Measurements from ENCODE around the gene TNFSF8.

DNA sequence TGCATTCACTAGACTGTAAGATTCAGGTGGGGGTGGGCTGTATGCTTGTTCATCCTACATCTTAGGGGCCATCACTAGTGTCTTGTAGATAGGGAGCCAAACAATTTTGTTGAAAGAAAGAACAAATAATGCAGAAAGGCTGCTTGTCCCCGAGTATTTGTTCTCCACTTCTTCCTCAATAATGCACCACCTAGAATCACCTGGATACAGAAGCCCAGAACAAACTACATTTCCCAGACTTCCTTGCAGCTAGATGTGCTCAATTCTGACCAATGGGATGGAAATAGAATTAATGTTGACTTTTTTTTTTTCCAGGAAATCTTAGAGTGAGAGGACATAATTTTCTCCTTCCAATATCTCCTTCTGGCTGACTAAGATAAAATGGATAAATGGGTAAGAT, 38.9 kb upstream of the TNFSF8 start:
- TF ChIP-seq, protein P1, sequence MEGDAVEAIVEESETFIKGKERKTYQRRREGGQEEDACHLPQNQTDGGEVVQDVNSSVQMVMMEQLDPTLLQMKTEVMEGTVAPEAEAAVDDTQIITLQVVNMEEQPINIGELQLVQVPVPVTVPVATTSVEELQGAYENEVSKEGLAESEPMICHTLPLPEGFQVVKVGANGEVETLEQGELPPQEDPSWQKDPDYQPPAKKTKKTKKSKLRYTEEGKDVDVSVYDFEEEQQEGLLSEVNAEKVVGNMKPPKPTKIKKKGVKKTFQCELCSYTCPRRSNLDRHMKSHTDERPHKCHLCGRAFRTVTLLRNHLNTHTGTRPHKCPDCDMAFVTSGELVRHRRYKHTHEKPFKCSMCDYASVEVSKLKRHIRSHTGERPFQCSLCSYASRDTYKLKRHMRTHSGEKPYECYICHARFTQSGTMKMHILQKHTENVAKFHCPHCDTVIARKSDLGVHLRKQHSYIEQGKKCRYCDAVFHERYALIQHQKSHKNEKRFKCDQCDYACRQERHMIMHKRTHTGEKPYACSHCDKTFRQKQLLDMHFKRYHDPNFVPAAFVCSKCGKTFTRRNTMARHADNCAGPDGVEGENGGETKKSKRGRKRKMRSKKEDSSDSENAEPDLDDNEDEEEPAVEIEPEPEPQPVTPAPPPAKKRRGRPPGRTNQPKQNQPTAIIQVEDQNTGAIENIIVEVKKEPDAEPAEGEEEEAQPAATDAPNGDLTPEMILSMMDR (conservative IDR thresholded peaks at IDR 0.05; ENCODE audit: low read length), result no peak
- TF ChIP-seq EZH2phosphoT487 (IDR thresholded peaks at IDR 0.05; ENCODE audit: borderline replicate concordance, low read depth, low read length), result no peak
